Amniotic epithelial cell (primary cell): ENCODE results near the gene VANGL2.

ENCODE experiments used
- DNase-seq: peaks from one replicate; pipeline ENCODE4 v3.0.0-alpha.2; 2010; ENCODE audit warnings: low read depth

The VANGL2 gene

GRCh38 chr1:160460683-160461287 is 60.4 kb downstream of the VANGL2 start:
- no peak for DNase-seq

GRCh38 chr1:160465123-160465522 is 64.8 kb downstream of the VANGL2 start:
- no peak for DNase-seq

- no peak for DNase-seq
These were observed 66.6 kb downstream of the VANGL2 start for GRCh38 chr1:160466961-160467360.

GRCh38 chr1:160467576-160467975 is 67.2 kb downstream of the VANGL2 start:
- no peak for DNase-seq

- no peak for DNase-seq
These were observed 70.9 kb downstream of the VANGL2 start for GRCh38 chr1:160471253-160471652.

- DNase-seq = no peak
These were observed 71.7 kb downstream of the VANGL2 start for GRCh38 chr1:160472112-160472511.

GRCh38 chr1:160474392-160475242 is 74.3 kb downstream of the VANGL2 start:
- DNase-seq = no peak
